Subcutaneous abdominal adipose tissue (tissue), 5 donors: ENCODE results near the gene DTL.

Experiments
- H3K27ac ChIP-seq: one replicate; pipeline ENCODE4 v1.7.0; 2013; ENCODE audit warnings: low read depth, mild to moderate bottlenecking, inconsistent platforms, low read length, moderate library complexity
- H3K27me3 ChIP-seq, 5 donors: one replicate each; pipeline ENCODE4 v1.7.0; 2013; ENCODE audit warnings: low read length in 5 of 5, inconsistent platforms in 1 of 5; ENCODE audit not compliant: control insufficient read depth in 5 of 5, insufficient read depth in 4 of 5
- H3K36me3 ChIP-seq, 5 donors: one replicate each; pipeline ENCODE4 v1.7.0; 2013; ENCODE audit warnings: low read length in 5 of 5; ENCODE audit not compliant: control insufficient read depth in 5 of 5, insufficient read depth in 5 of 5
- H3K4me1 ChIP-seq, 5 donors: one replicate each; pipeline ENCODE4 v1.7.0; 2013; ENCODE audit warnings: low read length in 5 of 5, mild to moderate bottlenecking in 3 of 5, moderate library complexity in 1 of 5; ENCODE audit not compliant: control insufficient read depth in 5 of 5, insufficient read depth in 5 of 5
- H3K4me3 ChIP-seq, 5 donors: one replicate each; pipeline ENCODE4 v1.7.0; 2013; ENCODE audit warnings: low read length in 5 of 5, low read depth in 1 of 5
- H3K9ac ChIP-seq, 5 donors: one replicate each; pipeline ENCODE4 v1.7.0; 2013; ENCODE audit warnings: low read length in 5 of 5, mild to moderate bottlenecking in 4 of 5, moderate library complexity in 3 of 5
- H3K9me3 ChIP-seq, 5 donors: one replicate each; pipeline ENCODE4 v1.7.0; 2013; ENCODE audit warnings: low read length in 5 of 5; ENCODE audit not compliant: control insufficient read depth in 5 of 5
- donor health status: healthy.
- donor health status: healthy.
- donor health status: healthy.
- donor health status: healthy.
- donor health status: healthy.

DTL gene

GRCh38 chr1:212137854-212138253, 102.3 kb downstream of the DTL start:
- peaks cover 0 to 8% (median 0%) of the 10 kb centered on the region in 5 donors for H3K9me3 ChIP-seq
- no peak overlapping the region for H3K27ac ChIP-seq
- H3K9ac ChIP-seq: no peak overlapping the region
- H3K36me3 ChIP-seq: no peaks in the 10 kb centered on the region
- no peaks in the 10 kb centered on the region for H3K27me3 ChIP-seq
- peaks cover 0 to 10% (median 5%) of the 10 kb centered on the region in 5 donors for H3K4me1 ChIP-seq
- H3K4me3 ChIP-seq: no peak overlapping the region

- no peak overlapping the region for H3K9ac ChIP-seq
- no peak overlapping the region for H3K27ac ChIP-seq
- peaks cover 0 to 9% (median 2%) of the 10 kb centered on the region in 5 donors for H3K9me3 ChIP-seq
Observed at GRCh38 chr1:212138457-212138856, 102.9 kb downstream of the DTL start.

GRCh38 chr1:212139526-212140135, 104.1 kb downstream of the DTL start:
- no peaks in the 10 kb centered on the region for H3K27me3 ChIP-seq
- no peak overlapping the region for H3K4me3 ChIP-seq
- no peak overlapping the region for H3K27ac ChIP-seq
- peaks cover 0 to 9% (median 2%) of the 10 kb centered on the region in 5 donors for H3K9me3 ChIP-seq
- H3K9ac ChIP-seq: no peak overlapping the region
- H3K36me3 ChIP-seq: no peaks in the 10 kb centered on the region
- H3K4me1 ChIP-seq: peaks cover 0 to 10% (median 5%) of the 10 kb centered on the region in 5 donors

More at GRCh38 chr1:212138457-212138856, 102.9 kb downstream of the DTL start:
- H3K36me3 ChIP-seq: no peaks in the 10 kb centered on the region
- H3K4me1 ChIP-seq: peaks cover 0 to 10% (median 5%) of the 10 kb centered on the region in 5 donors
- no peaks in the 10 kb centered on the region for H3K27me3 ChIP-seq
- H3K4me3 ChIP-seq: no peak overlapping the region

- Histone ChIP-seq H3K4me1 (peaks cover 0 to 10% (median 5%) of the 10 kb centered on the region in 5 donors), H3K27me3 (no peaks in the 10 kb centered on the region), H3K4me3 (no peak overlapping the region), H3K27ac (no peak overlapping the region), H3K36me3 (no peaks in the 10 kb centered on the region), H3K9ac (no peak overlapping the region), H3K9me3 (peaks cover 0 to 3% (median 0%) of the 10 kb centered on the region in 5 donors)
Observed at GRCh38 chr1:212141404-212141803, 105.9 kb downstream of the DTL start.

GRCh38 chr1:212142883-212143530, 107.5 kb downstream of the DTL start:
- Histone ChIP-seq H3K9me3 (peaks cover 0 to 3% (median 0%) of the 10 kb centered on the region in 5 donors), H3K4me1 (peaks cover 0 to 10% (median 5%) of the 10 kb centered on the region in 5 donors), H3K4me3 (no peak overlapping the region), H3K36me3 (no peaks in the 10 kb centered on the region), H3K27me3 (no peaks in the 10 kb centered on the region), H3K27ac (no peak overlapping the region), H3K9ac (no peak overlapping the region)

- H3K4me3 ChIP-seq: no peak overlapping the region
- H3K27ac ChIP-seq: no peak overlapping the region
- no peak overlapping the region for H3K9ac ChIP-seq
- H3K4me1 ChIP-seq: peaks cover 0 to 6% (median 0%) of the 10 kb centered on the region in 5 donors
- peaks cover 0 to 3% (median 0%) of the 10 kb centered on the region in 5 donors for H3K9me3 ChIP-seq
- H3K27me3 ChIP-seq: no peaks in the 10 kb centered on the region
- H3K36me3 ChIP-seq: no peaks in the 10 kb centered on the region
Observed at GRCh38 chr1:212147581-212148033, 112.1 kb downstream of the DTL start.

GRCh38 chr1:212149566-212149965, 114.0 kb downstream of the DTL start:
- peaks cover 0 to 8% (median 0%) of the 10 kb centered on the region in 5 donors for H3K4me1 ChIP-seq
- H3K36me3 ChIP-seq: no peaks in the 10 kb centered on the region
- no peak overlapping the region for H3K27ac ChIP-seq
- H3K9me3 ChIP-seq: no peaks in the 10 kb centered on the region
- no peak overlapping the region for H3K9ac ChIP-seq
- no peak overlapping the region for H3K4me3 ChIP-seq
- no peaks in the 10 kb centered on the region for H3K27me3 ChIP-seq

GRCh38 chr1:212152308-212152693, 116.8 kb downstream of the DTL start:
- Histone ChIP-seq H3K27me3 (no peaks in the 10 kb centered on the region), H3K4me3 (no peak overlapping the region), H3K27ac (no peak overlapping the region), H3K36me3 (no peaks in the 10 kb centered on the region), H3K4me1 (peaks cover 0 to 8% (median 0%) of the 10 kb centered on the region in 5 donors), H3K9ac (no peak overlapping the region), H3K9me3 (no peaks in the 10 kb centered on the region)

- Histone ChIP-seq H3K9ac (no peak overlapping the region), H3K27ac (no peak overlapping the region), H3K27me3 (no peaks in the 10 kb centered on the region), H3K36me3 (no peaks in the 10 kb centered on the region), H3K4me1 (peaks cover 0 to 8% (median 0%) of the 10 kb centered on the region in 5 donors), H3K9me3 (no peaks in the 10 kb centered on the region), H3K4me3 (no peak overlapping the region)
Observed at GRCh38 chr1:212152869-212153268, 117.3 kb downstream of the DTL start.

GRCh38 chr1:212153635-212154034, 118.1 kb downstream of the DTL start:
- no peak overlapping the region for H3K4me3 ChIP-seq
- H3K9ac ChIP-seq: no peak overlapping the region
- H3K9me3 ChIP-seq: no peaks in the 10 kb centered on the region
- H3K4me1 ChIP-seq: peaks cover 0 to 8% (median 0%) of the 10 kb centered on the region in 5 donors
- no peaks in the 10 kb centered on the region for H3K36me3 ChIP-seq
- no peak overlapping the region for H3K27ac ChIP-seq
- no peaks in the 10 kb centered on the region for H3K27me3 ChIP-seq
